Stimulated activated CD4-positive, alpha-beta T cell treated with anti-CD3 and anti-CD28 coated beads, Interleukin-4, amount 100 ng/mL, for 24 hours (primary cell): ENCODE results near the gene ELAPOR1.

ENCODE experiments used
- DNase-seq: peaks from one replicate; pipeline ENCODE4 v3.0.0-alpha.2; 2020

ELAPOR1 gene

DNA sequence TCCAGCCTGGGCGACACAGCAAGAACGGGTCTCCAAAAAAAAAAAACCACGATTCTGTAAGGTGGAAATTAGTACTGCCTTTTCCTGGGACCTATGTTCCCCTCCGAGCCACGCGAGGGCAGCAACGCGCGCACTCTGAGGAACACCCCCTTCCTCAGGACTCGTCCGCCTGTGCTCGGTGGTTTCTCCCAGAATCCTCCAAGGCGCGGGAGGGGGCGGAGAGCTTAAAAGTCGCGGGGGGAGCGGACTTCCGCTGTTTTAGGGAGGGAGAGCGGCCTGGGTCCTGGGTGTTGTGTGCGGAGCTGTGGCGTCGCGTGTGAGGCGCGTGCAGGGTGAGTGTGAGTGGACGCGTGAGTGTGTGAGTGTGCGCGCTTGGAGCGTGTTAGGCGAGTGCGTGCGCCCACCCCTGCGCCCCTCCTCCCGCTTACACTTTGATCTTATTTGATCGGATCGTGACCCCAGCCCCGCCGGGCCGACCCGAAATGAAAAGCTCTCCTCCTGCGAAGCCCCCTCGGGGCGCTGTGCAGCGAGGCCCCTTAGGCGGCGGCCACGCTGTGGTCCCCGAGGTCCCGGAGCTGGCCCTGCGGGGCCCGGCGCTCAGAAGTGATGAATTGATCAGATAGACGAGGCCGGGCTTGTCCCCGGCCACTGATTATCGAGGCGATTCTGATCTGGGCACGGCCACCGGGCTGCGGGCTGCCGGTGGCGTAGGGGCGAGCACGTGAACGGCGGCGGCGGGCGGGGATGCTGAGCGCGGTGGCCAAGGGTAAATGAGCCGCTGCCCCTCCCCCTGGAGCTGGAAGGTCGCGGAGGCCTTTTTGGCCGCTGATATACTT is 13.8 kb upstream of the ELAPOR1 start:
- peak; percentile 99 for DNase-seq

DNA sequence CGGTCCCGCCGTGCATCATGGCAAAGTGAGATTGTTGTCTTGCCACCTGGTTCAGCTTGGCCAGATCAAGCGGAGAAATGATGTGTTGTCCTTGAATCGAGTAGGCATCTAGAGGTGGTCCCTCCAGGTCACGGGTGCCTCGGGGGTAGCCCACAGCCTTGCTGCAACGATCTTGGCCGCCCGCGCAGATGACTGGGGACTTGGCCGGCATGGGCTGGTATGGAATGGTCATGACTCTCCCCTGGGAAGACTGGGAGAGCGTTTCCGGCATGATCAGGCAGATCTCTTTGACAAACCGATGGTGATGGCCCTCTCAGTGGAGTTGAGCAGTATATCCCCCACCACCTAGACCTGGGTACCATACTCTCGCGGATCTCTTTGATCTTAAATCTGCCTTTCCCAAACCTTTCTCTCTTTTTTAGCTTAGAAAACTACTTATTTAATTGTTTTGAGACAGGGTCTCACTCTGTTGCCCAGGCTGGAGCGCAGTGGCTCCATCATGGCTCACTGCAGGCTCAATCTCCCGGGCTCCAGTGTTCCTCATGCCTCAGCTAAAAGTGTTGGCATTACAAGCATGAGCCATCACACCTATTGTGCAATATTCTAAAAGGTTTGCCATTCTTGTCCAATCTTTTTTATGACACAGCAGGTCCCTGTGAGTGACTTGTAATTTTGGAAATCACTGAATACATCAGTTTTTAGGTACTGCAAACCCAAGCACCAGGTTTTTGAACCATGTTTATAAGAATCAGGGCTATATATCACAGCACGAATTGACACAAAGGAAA is 9.4 kb upstream of the ELAPOR1 start:
- no peak for DNase-seq

DNA sequence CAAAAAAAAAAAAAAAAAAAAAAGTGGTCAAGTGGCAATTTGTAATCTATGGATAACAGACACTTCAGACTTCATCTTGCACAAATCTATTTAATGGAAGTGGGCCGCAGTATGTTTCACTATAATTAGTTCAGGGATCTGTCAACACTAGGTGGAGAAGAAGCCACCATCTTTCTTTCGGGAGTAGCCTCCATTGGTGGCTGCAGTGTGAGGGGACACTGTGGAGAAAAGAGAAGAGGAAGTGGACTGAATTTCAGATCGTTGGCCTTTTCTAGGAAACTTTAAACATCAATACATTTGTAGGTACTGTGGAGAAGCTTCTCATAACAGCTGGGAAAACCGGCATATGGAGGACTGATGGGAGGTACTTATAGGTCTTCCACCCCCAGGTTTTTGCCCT is 8.0 kb upstream of the ELAPOR1 start:
- DNase-seq, result no peak

DNA sequence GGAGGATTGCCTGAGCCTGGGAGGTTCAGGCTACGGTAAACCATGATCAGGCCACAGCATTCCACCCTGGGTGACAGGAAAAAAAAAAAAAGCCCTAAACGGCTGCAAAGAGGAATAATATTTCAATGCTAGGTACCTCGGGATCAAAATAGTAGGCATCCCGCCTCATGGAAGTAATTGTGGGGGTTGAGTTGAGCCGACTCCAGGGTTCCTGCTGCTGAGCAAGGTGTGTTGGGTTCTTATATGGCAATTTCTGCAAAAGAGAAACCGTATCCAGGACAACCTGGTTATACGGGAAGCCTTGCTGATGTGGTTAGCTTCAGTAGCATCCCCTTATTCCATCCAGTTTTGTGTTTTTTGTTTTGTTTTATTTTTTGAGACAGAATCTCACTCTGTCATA is 6.1 kb upstream of the ELAPOR1 start:
- no peak for DNase-seq

DNA sequence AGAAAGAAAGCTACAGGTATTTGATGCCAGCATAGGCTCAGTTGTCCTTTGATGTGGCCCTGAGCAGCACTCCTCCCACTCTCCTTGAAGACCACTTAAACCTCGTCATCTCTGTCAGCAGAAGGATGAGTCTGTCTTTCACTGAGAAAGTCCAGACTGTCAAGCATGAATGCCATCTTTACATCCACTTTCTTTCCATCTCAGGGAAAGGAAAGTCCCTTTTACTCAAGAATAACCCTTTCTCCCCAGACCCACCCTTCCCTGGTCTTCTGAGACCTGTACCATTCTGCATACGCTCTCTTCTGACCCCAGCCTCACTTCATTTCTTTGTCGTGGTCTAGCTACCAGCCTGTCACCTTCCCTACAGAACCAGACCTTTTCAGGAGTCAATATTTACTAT is 4.0 kb upstream of the ELAPOR1 start:
- DNase-seq, result no peak

DNA sequence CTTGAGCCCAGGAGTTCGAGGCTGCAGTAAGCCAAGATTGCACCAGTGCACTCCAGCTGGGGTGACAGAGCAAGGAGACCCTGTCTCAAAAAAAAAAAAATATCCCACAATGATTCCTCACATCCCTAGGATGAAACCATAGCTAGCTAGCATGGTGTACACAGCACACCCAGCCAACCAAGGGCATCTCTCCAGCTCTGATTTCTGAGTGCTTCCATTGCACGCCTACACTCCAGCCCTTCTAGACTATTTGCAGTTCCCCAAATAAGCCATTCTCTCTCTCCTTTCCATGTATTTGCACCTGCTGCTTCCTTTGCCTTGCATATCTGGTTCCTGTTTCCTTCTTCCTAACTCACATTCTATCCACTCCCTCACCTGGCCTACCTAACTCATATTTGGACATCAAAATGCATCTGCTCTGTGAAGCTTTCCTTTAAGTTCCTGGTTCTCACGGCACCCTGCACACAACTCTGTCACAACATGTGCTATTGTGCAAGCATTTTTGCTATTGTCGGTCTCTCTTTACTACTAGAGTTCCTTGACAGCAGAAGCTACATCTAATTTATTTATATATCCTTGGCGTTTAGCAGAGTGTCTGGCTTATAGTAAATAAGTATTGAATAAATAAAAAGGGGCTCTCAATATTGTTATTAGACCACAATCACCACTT is 2.4 kb upstream of the ELAPOR1 start:
- DNase-seq, result no peak

DNA sequence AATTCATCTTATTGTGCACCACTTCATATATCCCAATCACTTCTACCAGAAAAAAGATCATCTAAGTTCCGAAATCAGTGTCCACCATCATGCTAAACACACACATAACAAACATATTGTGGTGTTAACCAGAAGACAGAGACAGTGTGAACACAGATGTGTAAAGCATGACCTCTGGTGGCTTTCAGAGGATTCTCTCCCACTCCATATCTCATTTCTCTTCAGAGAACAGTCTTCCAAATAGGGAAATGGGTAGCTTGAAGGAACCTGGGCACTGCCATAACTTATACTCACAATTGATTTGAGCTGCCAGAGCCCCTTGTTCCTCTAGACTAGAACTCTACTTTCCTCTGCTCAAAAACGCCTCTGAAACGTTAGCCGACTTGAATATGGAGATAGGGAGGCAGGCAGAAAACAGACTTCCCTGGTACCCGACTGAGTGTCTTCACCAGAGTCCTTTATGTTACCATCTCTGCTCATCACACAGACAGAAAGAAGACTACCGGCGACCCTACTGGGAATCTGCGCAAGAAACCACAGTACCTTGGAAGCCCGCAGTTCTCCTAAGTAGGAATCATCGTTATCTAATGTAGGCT is 1.8 kb upstream of the ELAPOR1 start:
- DNase-seq, result no peak

DNA sequence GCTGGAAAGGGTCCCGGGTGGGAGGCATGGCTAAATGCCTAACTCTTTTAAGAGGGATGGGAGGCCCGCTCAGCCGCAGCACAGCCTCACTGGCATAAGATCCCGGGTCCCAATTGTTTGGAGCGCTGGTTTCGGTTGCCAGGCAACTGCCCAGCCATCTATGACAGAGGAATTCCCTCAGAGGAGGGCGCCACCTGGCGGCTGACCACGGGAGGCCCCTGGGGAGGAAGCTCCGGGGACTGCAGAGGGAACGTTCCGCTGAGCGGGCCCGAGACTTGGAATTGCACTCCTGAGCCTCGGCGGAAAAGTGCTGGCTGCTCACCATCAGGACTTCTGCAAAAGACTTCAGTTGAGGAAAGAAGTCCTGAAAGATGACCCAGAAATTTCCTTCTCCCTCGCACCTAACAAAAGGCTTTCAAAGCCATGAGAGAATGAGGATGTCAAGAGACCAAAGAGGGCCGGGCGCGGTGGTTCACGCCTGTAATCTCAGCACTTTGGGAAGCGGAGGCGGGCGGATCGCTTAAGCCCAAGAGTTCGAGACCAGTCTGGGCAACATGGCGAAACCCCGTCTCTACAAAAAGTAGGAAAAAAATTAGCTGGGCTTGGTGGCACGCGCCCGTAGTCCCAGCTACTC is 1.1 kb upstream of the ELAPOR1 start:
- peak; percentile 90 for DNase-seq

DNA sequence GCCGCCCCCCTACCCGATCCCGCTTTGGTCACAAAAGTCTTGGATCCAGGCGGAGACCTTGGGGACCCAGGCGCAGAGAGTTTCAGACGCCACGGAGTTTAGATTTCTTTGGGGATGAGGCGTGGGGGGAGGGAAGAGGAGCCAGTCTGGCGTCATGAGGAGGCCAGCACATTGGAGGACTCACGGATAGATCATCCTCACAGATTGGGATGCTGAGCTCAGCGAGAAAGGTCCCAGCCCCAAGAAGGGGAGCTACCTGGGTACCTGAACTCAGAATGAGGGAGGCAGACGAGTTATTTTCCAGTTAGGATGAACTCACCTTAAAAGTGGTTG is 393 bp downstream of the ELAPOR1 start:
- DNase-seq, result no peak

DNA sequence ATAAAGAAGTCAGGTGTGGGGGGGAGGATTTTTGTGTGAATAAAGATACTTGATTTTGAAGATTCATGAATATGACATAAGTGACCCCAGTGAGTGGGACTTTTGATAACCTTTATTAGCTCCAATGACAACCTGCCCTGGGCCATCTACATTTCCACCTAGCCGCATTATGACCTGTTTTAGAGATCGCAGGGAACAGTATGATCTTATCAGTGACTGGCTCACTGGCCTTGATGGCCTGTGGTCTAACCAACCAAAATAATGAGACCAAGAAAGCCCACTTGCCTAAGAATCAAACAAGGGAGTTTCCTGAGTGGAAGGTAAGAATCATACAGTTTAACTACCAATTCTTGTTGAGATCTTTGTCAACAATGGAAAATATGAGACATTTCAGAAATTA is 1.8 kb downstream of the ELAPOR1 start:
- DNase-seq, result peak; percentile 35

DNA sequence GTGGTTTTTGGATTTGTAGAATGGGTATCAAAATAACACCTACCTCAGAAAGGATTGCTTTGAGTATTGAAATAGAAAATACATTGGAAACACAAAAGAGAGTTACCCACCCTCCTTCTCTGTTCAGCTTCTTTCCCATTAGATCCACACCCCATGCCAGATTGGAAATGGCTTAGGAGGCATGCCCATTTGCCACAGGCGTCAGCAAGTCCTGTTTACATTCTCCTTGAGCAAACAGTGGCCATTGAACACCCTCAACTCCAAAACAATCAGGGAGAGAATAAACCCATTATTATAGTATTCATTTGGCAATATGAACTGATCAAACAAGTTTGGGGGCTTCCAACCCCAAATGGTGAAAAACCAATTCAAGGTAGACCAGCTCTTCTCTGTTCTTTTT is 2.4 kb downstream of the ELAPOR1 start:
- DNase-seq, result no peak

DNA sequence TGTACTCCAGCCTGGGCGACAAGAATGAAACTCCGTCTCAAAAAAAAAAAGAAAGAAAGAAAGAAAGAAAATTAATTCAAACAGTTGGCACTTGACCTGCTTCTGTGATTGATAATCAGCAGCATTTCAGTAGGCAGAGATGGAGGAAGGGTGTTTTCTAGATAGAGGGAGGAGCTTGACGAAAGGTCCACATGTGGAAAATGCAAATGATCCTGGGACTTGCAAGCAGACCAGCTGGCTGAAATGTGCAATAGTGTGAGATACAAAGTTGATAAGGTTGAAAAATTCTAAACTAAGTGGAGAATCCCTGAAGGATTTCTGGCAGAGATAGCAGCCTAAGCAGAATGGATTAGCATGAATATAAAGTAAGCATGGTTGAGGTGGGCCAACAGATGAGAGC is 4.2 kb downstream of the ELAPOR1 start:
- no peak for DNase-seq

DNA sequence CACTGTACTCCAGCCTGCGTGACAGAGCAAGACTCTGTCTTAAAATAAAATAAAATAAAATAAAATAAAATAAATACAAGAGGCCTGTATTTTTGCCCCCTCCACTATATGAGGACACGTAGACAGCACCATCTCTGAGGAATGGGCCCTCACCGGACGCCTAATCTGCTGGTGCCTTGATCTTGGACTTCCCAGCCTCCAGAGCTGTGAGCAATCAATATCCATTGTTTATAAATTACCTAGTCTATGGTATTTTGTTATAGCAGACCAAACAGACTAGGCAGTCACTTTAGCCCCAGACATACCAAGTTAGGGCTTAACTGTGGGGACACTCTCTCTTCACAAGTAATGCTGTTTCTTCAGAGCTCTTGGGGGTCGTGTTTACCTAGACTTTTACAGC is 6.4 kb downstream of the ELAPOR1 start:
- DNase-seq, result no peak

DNA sequence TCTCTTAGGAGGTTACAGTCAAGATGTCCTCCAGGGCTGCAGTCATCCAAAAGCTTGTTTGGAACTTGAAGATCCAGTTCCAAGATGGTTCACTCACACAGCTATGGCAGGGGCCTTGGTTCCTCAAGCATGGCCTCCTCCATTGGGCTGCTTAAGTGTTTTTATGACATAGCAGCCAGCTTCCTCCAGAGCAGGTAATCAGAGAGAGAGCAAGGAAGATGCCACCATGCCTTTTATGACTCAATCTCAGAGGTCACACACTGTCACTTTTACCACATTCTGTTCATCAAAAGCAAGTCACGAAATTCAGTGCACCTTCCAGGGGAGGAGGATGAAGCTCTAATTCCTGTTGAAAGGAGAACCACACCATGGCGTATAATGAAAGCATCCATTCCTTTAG is 17.1 kb downstream of the ELAPOR1 start:
- no peak for DNase-seq

DNA sequence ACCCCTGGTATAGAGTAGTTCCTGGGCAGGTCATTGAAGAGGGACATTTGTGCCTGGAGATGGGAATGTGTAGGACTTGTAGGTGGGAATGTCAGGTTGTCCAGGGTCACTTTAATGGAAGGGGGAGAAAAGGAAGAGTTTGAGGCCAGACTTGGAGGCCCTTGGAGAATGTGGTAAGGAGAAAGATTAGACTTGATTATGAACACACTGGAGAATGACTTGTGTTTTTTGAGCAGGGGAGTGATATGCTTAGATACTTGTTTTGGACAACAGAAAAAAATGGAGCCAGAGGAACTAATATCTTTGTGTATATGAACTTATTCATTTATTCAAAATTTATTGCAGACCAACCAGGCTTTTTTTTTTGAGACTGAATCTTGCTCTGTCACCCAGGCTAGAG is 17.9 kb downstream of the ELAPOR1 start:
- no peak for DNase-seq

DNA sequence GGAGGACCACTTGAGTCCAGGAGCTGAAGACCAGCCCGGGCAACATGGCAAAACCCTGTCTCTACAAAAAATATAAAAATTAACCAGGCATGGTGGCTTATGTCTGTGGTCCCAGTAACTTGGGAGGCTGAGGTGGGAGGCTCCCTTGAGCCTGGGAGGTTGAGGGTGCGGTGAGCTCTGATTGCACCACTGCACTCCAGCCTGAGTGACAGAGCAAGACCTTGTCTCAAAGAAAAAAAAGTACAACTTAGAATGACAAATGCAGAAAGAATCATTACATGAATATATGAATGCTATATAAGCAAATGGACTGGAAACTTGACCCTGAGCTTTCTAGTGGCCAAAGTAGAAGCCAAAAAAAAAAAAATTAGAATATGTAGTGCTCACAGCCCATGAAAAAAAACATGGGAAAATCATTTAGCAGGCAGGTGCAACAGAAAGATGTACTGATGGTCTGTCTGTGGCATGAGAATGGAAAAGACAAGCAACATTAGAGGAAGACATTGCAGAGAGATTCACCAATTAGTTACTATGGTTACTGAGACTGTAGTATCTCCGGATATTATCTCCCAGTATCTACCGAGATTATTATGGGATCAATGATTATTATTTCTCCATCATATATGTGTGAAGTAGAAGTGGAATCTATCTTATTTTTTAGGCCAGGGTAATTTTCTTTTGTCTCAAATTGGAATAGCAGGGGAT is 19.2 kb downstream of the ELAPOR1 start:
- no peak for DNase-seq

DNA sequence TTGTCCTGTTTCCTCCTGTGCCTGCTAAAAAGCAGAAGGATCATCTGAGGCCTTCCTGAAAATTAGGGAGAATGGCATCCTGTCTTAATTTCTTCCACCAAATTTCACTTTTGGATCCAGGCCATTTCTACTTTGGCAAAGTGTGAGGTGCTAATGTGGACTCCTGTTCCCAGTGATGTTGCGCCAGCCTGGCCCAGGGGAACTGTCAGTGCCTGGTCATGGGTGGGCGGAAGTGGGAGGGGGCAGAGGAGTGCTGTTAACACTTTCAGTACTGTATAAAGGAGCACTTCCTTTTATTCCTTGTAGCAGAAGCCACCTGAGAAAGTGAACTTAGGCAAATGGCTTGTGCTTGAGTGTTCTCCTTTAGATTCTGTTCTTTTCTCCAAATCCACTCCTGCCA is 19.9 kb downstream of the ELAPOR1 start:
- no peak for DNase-seq

DNA sequence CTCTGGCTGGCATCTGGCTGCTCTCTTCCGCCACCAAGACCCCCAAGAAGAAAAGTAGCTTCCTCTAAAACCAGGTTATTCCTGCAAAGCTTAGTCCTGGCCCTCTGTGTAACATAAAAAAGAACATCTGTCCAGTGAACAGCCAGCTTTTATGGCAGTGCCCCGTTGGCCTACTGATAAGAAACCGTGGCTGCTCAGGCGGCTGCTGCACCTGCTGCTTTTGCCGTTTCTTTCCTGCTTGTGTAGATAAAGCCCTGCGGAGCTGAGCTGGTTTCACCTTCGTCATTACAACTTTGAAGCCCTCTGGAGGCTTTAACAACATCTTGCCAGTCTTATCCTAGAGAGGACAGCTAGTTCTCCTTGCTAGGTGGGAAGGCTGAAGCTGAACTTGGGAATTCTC is 20.5 kb downstream of the ELAPOR1 start:
- no peak for DNase-seq

DNA sequence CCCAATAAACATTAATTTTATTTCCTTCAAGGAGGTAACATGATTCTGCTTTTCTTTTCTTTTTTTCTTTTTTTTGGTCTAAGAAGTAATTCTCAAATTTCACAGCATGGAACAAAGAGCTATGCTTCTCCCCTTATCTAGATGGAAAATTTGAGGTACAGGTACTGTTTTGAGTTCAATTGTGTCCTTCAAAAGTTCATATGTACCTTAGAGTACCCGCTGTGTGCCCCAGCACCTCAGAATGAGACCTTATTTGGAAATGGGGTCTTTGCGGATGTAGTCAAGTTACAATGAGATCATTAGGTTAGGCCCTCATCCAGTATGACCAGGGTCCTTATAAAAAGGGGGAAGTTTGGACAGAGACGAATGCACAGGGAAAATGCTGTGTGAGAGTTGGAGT is 22.0 kb downstream of the ELAPOR1 start:
- no peak for DNase-seq

DNA sequence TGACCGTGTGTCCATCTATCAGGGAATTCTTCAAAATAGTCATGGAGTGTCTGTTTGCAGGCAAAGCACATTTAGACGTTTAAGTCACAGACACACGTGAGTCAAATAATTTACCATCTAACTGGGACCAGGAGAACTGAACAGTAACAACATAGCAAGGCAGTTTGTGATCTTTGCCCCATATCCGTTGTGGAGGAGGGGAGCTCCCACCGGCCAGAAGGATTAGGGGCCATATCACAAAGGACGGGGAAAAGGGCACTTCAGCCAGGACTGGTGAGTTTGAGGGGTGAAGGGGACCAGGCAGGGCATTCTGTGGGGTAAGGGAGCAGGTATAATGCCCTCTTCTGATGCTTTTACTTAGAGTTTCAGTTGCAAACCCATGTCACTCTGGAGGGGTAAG is 22.9 kb downstream of the ELAPOR1 start:
- no peak for DNase-seq

DNA sequence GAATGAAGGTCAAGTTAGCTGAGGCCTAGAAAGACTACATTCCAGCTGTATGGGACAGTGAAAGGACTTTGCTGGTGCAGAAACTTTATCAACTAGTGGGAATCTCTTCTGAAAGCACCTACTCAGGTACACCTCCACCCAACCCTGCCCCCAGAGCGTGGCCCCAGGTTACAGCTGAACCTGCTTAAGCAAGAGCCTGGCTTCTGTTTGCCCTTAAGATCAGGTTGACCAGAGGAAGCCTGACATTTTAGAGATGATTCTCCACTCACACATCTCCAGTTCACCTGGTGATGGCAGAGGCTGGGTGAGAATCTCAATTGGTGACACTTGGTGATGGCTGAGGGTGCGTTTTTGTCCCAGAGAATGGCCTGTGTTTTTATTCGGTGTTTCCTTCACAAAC is 24.0 kb downstream of the ELAPOR1 start:
- DNase-seq, result no peak

DNA sequence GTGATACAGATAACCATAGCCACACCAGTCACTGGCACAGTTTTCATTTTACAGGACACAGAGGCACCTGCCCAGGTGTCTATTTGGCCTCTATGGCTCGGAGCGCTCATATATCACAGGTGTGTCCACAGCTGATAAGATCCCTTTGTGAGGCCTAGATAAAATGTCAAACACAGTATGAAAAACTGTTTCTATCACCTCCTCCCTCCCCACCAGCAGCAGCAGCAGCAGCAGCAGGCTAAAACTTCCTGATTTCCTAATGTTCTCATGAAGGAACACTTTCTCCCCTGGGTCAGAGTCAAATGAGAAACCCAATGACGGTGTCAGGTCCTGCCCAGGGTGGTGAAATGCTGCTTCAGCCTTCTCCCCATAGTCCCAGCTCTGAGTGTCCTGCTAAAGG is 24.4 kb downstream of the ELAPOR1 start:
- DNase-seq, result no peak

DNA sequence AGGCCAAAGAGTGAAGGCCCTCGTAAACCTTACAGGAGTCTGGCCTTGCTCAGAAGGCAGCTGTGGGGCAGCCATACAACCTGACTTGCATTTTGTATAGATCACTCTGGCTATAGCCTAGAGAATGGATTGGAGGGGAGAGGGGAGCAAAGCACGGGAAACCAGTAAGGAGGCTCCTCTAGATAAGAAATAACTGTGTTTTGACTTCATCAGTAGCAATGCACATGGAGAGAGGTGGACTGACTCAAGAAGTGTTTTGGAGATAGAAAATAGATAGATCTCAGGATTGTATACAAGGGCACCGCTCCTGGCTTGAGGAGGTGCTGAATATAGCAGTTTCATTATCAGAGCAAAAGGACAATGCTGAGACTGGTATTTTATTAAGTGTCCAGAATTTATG is 26.5 kb downstream of the ELAPOR1 start:
- DNase-seq, result no peak
